ENCODE results near the gene ZNF710.
A peak's percentile ranks its signal among the peaks of the same experiment; 100 is the strongest.

Gene ZNF710

GRCh38 chr15:90083419-90083818 is 82.3 kb downstream of the ZNF710 start:
- DNase-seq: no peak

- DNase-seq: no peak
Observed at GRCh38 chr15:90083954-90084607, 83.0 kb downstream of the ZNF710 start.

- DNase-seq: no peak
Observed at GRCh38 chr15:90084876-90085423, 83.8 kb downstream of the ZNF710 start.

- DNase-seq: no peak
Observed at GRCh38 chr15:90085565-90085964, 84.4 kb downstream of the ZNF710 start.

DNA sequence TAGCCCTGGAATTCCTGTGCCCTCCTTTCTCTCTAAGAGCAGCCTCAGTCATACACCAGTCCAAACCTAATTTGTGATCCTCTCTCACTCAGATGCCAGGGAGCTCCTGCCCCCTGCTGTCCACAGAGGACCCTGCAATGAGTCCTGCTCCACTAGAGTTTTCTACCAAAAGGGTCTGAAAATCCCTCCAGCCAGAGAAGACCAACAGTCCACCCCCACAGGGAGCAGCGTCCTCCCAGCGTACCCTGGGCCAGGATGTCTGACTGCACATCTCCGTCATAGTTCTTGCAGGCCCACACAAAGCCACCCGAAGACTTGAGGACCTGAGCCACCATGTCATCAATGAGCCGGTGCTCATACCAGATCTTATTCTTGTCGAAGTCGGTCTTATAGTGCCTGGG is 85.7 kb downstream of the ZNF710 start:
- DNase-seq: peak; percentile 53

DNA sequence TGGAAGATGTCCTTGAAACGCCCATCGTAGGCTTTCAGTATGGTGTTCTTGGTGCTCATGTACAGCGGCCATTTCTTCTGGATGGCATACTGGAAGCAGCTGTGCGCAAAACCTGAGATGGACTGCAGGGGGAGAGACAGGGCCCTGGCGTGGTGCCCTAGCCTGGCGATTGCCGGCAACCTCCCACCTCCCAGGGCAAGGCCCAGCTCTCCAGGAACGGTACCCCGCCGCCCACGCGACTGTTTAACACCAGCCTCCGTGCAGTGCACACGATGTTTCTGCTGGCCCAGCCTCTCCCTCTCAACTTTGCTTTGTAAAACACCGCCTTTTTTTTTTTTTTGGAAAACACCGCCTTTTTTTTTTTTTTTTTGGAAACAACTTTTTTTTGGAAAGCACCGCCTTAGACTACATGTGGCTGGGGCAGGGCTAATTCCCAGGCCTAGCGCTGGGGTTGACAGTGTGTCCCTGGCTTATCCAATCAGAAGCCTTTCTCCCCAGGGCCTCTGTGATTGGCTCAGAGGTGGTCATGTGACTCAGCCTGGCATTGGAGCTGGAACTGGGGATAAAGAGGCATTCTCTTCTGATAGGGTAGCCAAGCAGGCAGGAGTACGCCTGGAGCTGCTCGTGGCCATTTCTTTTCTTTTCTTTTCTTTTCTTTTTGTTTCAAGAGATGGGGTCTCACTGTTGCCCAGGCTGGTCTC is 86.5 kb downstream of the ZNF710 start:
- no peak for DNase-seq

DNA sequence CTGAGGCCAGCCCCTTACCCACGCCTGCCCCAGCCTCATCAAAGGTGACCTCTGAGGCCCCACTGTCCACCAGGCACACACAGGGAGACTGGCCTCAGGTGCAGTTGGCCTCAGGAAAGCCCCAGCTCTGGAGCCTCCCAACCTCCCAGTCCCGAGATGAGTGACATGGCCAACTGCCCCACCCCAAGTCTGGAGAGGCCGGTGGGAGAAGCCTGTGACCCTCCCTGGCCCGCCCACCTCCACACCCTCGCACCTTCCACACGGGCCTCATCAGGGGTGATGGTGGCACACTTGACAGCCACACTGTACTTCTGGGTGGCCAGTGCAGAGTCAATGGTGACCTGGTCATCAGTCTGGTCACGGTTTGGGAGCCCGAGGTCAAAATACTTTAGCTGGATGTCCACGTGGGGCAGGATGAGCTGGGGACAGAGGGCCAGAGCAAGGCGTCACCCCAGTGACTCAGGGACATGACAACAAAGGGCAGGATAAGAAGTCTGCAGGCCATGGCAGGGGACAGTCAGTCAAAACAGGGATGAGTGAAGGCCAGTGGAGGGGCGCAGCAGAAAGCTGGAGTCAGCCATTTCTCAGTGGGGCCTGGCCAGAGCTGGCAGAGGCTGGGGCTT is 89.2 kb downstream of the ZNF710 start:
- DNase-seq: no peak

DNA sequence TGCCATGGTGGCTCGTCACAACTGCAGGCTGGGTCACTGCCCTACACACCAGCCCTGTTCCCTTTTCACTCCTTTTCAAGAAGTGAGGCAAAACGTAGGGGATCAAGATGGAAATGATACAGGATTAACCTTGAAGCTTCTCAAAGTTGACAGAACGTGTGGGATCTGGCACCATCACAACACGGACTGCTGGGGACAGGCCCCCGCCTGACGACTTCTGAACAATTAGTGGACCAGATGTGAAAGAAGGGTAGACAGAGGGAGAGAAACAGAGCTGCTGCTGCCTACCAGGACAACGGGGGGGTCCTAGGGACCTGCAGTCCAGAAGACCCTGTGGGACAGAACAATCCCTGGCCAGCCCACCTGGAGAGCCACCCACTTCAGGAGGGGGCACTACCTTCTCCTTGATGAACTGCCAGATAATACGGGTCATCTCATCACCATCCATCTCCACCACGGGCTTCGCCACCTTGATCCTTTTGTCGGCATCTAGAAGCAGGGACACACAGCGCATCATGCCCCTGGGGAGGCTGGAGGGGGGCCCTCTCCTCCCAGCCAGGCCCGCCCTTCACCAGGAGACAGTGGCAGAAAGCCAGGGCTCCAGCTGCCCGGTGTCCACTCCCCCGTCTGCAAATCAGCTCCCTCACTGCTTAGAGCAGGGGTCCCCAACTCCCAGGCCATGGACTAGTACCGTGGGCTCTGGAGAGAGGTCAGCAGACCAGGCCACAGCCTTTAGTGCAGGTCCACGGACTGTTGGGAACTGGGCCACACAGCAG is 90.2 kb downstream of the ZNF710 start:
- DNase-seq: no peak

DNA sequence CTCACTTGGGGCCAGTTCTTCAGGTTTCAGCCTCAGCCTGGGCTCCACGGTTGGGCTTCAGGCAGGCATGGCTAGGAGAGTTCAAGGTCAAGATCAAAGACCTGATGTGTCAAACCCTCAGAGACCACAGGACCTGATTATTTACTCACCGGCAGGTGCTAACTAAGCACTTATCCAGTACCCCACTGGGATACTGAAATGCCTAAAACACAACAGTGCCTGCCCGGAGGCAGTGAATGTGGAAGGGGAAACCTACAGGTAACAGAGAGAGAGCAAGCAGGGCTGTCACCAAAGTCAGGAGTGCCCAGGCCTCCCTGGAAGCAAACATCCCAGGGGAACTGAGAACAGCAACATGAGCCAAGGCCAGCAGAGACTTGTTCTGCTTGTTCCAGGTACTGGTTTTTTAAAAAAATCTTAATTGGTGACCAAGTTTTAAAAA is 94.4 kb downstream of the ZNF710 start:
- no peak for DNase-seq

DNA sequence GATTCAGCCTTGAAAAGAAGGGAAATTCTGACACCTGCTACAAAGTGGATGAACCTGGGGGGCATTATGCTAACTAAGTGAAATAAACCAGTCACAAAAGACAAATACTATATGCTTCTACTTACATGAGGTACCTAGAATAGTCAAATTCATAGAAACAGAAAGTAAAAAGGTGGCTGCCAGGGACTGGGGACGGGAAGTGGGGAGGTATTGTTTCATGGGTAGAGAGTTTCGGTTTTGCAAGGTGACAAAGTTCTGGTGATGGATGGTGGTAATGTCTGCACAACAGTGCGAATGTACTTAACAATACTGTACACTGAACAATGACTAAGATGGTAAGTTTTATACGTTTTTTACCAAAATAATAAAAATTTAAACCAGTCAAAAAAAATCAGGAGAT is 96.4 kb downstream of the ZNF710 start:
- DNase-seq: peak; percentile 48

GRCh38 chr15:90099072-90099867 is 98.1 kb downstream of the ZNF710 start:
- peak; percentile 43 for DNase-seq

DNA sequence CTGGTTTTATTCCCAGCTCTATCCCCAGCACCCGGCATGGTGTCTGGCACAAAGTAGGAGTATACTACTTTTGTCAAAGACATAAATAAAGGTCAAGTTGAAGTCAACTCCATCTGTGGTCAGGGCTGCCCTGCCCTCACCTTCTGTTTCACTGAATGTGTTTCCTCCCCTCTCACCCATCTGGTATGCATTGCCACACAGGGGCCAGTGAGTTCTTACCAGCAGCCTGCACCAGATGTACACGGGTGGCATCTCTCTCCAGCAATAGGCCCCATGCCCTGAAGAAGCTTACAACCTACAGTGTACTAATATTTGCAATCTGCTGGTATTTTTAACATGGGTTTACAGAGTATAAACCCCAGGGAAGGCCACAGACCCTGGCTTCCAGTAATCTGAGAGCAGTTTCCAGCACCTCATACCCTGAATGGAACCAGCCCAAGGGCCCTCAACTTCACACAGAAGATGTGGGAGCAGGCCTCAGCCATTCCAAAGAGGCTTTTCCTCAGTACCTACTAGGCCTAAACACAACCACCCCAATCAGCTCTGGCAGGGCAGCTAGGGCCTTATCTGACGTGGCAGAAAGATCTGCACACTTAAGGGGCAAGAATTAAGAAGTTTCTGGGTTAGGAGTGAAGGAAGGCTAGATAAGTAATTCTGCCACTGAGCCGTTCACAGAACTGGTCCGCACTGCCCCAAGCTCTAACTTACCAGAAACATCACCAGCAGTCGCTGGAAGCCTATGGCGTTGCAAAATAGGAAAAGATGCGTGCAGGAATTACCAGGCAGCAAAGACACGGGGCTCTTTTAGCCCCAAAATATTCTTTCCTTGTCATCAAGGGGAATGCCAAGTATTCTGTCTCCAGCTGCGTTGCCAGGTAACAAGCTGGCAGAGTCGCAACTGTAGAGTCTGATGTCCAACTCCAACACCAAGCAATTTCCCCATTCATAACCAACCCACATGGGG is 99.0 kb downstream of the ZNF710 start:
- no peak for DNase-seq

GRCh38 chr15:90101130-90101968 is 100.2 kb downstream of the ZNF710 start:
- no peak for DNase-seq

- DNase-seq: peak; percentile 69
Observed at GRCh38 chr15:90101969-90102890, 101.1 kb downstream of the ZNF710 start, which contains the start of gene IDH2. Gene IDH2 (minus strand): TSS chr15:90102468. CDS start chr15:90102390, 78 bp downstream.

- DNase-seq: no peak
Observed at GRCh38 chr15:90103701-90104329, 102.7 kb downstream of the ZNF710 start.

DNA sequence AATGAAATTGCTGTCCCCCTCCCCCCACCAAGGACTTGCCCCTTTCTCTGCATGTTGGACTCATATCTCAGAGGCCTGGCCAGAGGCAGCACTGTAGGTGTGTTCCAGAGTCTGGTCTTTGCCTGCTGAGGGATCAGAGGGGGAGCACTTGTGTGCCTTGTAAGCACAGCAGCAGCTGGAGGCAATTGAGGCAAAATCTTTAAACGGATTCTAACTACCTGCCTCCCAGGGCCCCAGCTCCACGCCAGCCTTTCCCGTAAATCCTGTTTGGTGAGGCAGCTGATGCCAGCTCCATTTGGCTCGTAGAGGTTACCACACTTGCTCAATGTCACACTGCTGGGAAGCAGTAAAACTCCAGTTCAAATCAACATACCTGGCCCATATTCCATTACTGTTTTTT is 103.4 kb downstream of the ZNF710 start:
- DNase-seq: no peak

DNA sequence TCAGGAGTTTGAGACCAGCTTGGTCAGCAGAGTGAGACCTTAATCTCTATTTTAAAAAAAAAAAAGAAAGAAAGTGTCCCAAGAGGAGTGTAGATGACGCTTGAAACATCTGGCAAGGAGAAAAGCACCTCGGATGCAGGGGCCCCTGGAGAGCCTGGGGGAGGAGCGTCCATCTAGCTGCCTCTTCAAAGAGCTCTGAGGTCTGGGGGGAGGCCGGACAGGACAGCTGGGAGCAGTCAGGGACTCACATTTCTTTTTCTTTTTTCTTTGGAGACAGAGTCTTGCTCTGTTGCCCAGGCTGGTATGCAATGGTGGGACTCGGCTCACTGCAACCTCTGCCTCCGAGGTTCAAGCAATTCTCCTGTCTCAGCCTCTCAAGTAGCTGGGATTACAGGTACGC is 104.4 kb downstream of the ZNF710 start:
- DNase-seq: no peak

DNA sequence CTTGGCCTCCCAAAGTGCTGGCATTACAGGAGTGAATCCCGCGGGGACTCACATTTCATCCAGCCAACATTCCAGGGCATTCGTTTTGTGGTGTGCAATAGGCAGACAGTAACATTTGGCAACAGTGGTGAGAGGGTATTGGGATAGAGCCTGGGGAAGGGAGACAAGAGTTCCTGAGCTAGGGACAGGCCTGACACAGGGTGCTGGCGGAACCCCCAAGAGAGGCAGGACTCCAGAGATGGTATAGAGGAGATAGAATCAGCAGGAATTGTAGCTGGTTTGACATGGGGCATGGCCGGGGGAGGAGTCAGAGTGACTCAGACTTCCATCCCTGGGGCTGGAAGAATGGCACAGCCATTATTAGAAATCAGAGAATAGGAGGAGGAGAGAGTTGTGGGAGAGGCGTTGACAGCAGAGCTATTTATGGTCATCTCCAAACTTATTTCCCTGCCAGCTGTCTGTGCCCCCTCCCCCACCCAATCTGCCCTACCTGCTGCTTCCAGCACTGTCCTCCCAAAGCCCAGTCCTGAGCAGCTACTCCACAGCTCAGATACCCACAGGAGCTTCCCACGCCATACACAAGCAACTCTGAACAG is 105.5 kb downstream of the ZNF710 start:
- DNase-seq: no peak
